ENCODE measurements around the gene EPHB1. TPM values are rescaled to one million over a fixed set of nuclear protein-coding genes. Genes with fewer than 3 reads are reported as not detected.
A peak's percentile ranks its signal among the peaks of the same experiment; 100 is the strongest.

EPHB1 gene
- total RNA-seq, 2 donors from 2014 or later = 1.3 to 3.5 TPM

- H3K4me3 Mint-ChIP-seq = no peak overlapping the region
- H3K36me3 Mint-ChIP-seq (ENCODE audit: low read depth) = no peaks in the 10 kb centered on the region
- ATAC-seq (no peak), DNase-seq (no peak)
- H3K27me3 Mint-ChIP-seq = peaks cover 8% of the 10 kb centered on the region
- no peak overlapping the region for H3K27ac Mint-ChIP-seq
- peaks cover 2% of the 10 kb centered on the region for H3K4me1 Mint-ChIP-seq
- H3K9me3 ChIP-seq (ENCODE audit: control insufficient read depth, low read length, poor library complexity, severe bottlenecking) = no peaks in the 10 kb centered on the region
These were observed 57.1 kb downstream of the EPHB1 start for GRCh38 chr3:134852132-134852531.

- no peak overlapping the region for H3K27ac Mint-ChIP-seq
- peak overlapping the region; percentile 4 for H3K4me3 Mint-ChIP-seq
- H3K9me3 ChIP-seq (ENCODE audit: control insufficient read depth, low read length, poor library complexity, severe bottlenecking) = no peaks in the 10 kb centered on the region
- DNase-seq = no peak
- H3K27me3 Mint-ChIP-seq = peaks cover 8% of the 10 kb centered on the region
- H3K36me3 Mint-ChIP-seq (ENCODE audit: low read depth) = no peaks in the 10 kb centered on the region
- peaks cover 2% of the 10 kb centered on the region for H3K4me1 Mint-ChIP-seq
- peak; percentile 58 for ATAC-seq
These were observed 57.9 kb downstream of the EPHB1 start for GRCh38 chr3:134852893-134853351.

GRCh38 chr3:134854254-134854653 is 59.2 kb downstream of the EPHB1 start:
- no peak overlapping the region for H3K27ac Mint-ChIP-seq

DNA sequence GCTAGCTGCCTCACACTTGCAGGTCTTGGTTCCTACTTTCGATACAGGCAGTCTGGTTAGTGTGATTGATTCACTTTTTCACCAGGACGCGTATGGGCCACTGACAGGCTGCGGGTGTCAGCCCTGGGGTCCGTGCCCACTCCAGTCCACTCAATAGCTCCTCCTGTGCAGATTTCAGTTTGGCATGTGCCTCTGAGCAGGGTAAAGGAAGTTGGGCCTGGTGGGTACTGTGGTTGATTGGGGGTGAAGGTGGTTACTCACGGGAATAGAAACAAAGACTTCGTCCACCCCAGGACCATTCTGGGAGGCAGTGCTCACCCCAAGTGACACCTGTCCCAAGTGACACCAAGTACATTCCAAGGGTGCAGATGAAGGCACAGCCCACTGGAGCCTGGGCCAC is 62.3 kb downstream of the EPHB1 start:
- ATAC-seq (no peak), DNase-seq (no peak)
- Mint-ChIP-seq H3K4me1 (peaks cover 5% of the 10 kb centered on the region), H3K36me3 (ENCODE audit: low read depth) (no peaks in the 10 kb centered on the region), H3K27me3 (peaks cover 8% of the 10 kb centered on the region), H3K4me3 (no peak overlapping the region), H3K27ac (no peak overlapping the region)
- no peaks in the 10 kb centered on the region for H3K9me3 ChIP-seq (ENCODE audit: control insufficient read depth, low read length, poor library complexity, severe bottlenecking)

More at GRCh38 chr3:134854254-134854653, 59.2 kb downstream of the EPHB1 start:
- H3K36me3 Mint-ChIP-seq (ENCODE audit: low read depth) = no peaks in the 10 kb centered on the region
- H3K9me3 ChIP-seq (ENCODE audit: control insufficient read depth, low read length, poor library complexity, severe bottlenecking) = no peaks in the 10 kb centered on the region
- no peak overlapping the region for H3K4me3 Mint-ChIP-seq
- peaks cover 8% of the 10 kb centered on the region for H3K27me3 Mint-ChIP-seq
- DNase-seq = no peak
- ATAC-seq = no peak
- peaks cover 2% of the 10 kb centered on the region for H3K4me1 Mint-ChIP-seq

DNA sequence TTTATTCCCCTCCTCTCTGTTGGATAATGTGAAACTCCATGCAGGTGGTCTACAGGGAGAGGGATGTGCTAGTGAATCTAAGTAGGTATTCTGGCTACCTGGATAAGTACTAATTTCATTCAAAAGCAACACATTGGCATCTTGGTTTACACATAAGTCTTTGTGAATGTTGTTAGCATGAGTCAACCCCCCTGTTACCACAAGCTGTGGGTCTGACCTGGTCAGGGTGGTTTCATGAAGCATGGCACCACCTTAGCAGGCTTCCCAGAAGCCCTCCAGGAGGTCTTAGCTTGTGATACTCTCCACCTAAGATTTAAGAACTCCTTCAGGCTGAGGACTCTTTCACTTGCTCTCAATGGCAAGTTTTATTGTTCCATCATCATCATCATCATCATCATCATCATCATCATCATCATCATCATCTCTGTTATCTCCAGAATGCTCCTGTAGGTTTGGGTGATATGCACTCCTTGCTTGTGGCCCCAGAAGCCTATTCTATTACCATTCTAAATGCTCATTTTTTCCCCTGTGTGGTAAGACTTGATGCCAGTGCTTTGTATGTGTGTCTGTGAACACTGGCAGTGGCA is 62.8 kb downstream of the EPHB1 start:
- Mint-ChIP-seq H3K4me3 (no peak overlapping the region), H3K4me1 (peaks cover 5% of the 10 kb centered on the region), H3K36me3 (ENCODE audit: low read depth) (no peaks in the 10 kb centered on the region), H3K27me3 (peaks cover 8% of the 10 kb centered on the region), H3K27ac (no peak overlapping the region)
- no peak for ATAC-seq
- DNase-seq = no peak
- no peaks in the 10 kb centered on the region for H3K9me3 ChIP-seq (ENCODE audit: control insufficient read depth, low read length, poor library complexity, severe bottlenecking)

- no peak for DNase-seq
- no peak for ATAC-seq
- Mint-ChIP-seq H3K27me3 (peaks cover 8% of the 10 kb centered on the region), H3K36me3 (ENCODE audit: low read depth) (no peaks in the 10 kb centered on the region), H3K4me1 (peaks cover 3% of the 10 kb centered on the region), H3K27ac (no peak overlapping the region), H3K4me3 (no peak overlapping the region)
- H3K9me3 ChIP-seq (ENCODE audit: control insufficient read depth, low read length, poor library complexity, severe bottlenecking) = no peaks in the 10 kb centered on the region
These were observed 63.5 kb downstream of the EPHB1 start for GRCh38 chr3:134858441-134859035.

- no peaks in the 10 kb centered on the region for H3K9me3 ChIP-seq (ENCODE audit: control insufficient read depth, low read length, poor library complexity, severe bottlenecking)
- Mint-ChIP-seq H3K27ac (no peak overlapping the region), H3K4me1 (peaks cover 3% of the 10 kb centered on the region), H3K4me3 (no peak overlapping the region), H3K36me3 (ENCODE audit: low read depth) (no peaks in the 10 kb centered on the region), H3K27me3 (peaks cover 8% of the 10 kb centered on the region)
- DNase-seq (no peak), ATAC-seq (no peak)
These were observed 64.3 kb downstream of the EPHB1 start for GRCh38 chr3:134859341-134859740.

DNA sequence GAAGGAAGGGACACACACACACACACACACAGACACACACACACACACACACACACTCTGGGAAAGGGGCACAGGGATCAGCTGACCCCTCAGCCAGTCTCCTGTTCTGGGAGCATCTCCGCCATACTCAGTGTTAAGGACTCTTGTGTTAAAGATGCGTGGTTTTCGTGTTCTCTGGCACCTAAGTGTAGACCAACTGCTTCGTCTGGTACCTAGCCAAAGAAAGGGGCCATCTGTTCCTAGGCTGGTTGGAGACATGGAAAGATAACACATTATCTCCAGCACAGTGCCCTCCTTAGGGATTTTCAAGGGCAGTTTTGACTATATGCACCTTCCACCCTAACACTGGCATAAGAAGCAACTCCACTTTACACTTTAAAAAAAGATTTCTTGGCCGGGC is 65.1 kb downstream of the EPHB1 start:
- peaks cover 3% of the 10 kb centered on the region for H3K4me1 Mint-ChIP-seq
- DNase-seq = no peak
- no peaks in the 10 kb centered on the region for H3K36me3 Mint-ChIP-seq (ENCODE audit: low read depth)
- H3K4me3 Mint-ChIP-seq = no peak overlapping the region
- no peaks in the 10 kb centered on the region for H3K9me3 ChIP-seq (ENCODE audit: control insufficient read depth, low read length, poor library complexity, severe bottlenecking)
- ATAC-seq = no peak
- peaks cover 8% of the 10 kb centered on the region for H3K27me3 Mint-ChIP-seq
- no peak overlapping the region for H3K27ac Mint-ChIP-seq

DNA sequence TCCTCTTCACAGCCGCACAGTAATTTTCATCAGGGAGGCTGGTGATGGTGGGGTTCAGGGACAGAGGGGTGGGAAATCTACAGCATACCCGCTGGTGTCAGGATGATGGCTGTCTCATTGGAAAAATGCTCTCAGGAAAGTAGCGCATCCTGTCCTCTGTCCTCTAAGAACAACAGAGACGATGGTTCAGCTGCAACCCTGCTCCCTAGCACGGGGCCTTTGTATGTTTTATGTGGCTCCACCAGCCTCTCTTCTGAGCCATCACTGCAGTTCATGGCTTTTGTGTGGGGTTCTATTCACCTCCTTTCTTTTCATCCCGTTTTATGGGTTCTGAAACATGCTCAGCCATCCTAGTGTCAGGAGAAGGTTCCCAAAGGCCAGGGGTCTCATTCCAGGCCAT is 68.9 kb downstream of the EPHB1 start:
- H3K4me3 Mint-ChIP-seq = no peak overlapping the region
- H3K27me3 Mint-ChIP-seq = no peaks in the 10 kb centered on the region
- H3K9me3 ChIP-seq (ENCODE audit: control insufficient read depth, low read length, poor library complexity, severe bottlenecking) = no peaks in the 10 kb centered on the region
- peaks cover 3% of the 10 kb centered on the region for H3K36me3 Mint-ChIP-seq (ENCODE audit: low read depth)
- no peak overlapping the region for H3K27ac Mint-ChIP-seq
- H3K4me1 Mint-ChIP-seq = peaks cover 4% of the 10 kb centered on the region
- no peak for DNase-seq
- no peak for ATAC-seq

DNA sequence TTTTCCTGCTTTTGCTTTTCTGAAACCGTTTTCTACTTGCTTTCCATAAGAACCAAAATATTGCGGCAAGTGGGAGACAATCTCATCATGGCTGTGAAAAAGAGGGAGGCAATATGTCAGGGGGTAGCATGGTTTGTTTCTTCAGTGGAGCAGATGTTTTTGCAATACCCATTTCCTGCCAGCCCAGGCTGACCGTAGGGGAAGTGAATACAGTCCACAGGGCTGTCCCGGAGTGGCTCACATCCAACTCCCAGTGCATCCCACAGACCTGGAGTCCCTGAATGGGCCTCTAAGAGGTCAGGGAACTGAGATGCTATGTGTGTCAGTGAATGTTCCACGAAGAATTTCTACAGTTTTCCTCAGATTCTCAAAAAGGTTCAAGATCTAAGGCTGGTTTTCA is 69.6 kb downstream of the EPHB1 start:
- no peak for ATAC-seq

GRCh38 chr3:134867277-134867676 is 72.2 kb downstream of the EPHB1 start:
- ATAC-seq (no peak), DNase-seq (no peak)
- H3K9me3 ChIP-seq (ENCODE audit: control insufficient read depth, low read length, poor library complexity, severe bottlenecking) = no peaks in the 10 kb centered on the region
- Mint-ChIP-seq H3K27me3 (peaks cover 7% of the 10 kb centered on the region), H3K27ac (no peak overlapping the region), H3K36me3 (ENCODE audit: low read depth) (peaks cover 4% of the 10 kb centered on the region), H3K4me1 (peaks cover 2% of the 10 kb centered on the region), H3K4me3 (no peak overlapping the region)

More for the DNA sequence above, 69.6 kb downstream of the EPHB1 start:
- DNase-seq = no peak
- Mint-ChIP-seq H3K27me3 (no peaks in the 10 kb centered on the region), H3K27ac (no peak overlapping the region), H3K36me3 (ENCODE audit: low read depth) (peaks cover 4% of the 10 kb centered on the region), H3K4me1 (peaks cover 5% of the 10 kb centered on the region), H3K4me3 (no peak overlapping the region)
- H3K9me3 ChIP-seq (ENCODE audit: control insufficient read depth, low read length, poor library complexity, severe bottlenecking) = no peaks in the 10 kb centered on the region

DNA sequence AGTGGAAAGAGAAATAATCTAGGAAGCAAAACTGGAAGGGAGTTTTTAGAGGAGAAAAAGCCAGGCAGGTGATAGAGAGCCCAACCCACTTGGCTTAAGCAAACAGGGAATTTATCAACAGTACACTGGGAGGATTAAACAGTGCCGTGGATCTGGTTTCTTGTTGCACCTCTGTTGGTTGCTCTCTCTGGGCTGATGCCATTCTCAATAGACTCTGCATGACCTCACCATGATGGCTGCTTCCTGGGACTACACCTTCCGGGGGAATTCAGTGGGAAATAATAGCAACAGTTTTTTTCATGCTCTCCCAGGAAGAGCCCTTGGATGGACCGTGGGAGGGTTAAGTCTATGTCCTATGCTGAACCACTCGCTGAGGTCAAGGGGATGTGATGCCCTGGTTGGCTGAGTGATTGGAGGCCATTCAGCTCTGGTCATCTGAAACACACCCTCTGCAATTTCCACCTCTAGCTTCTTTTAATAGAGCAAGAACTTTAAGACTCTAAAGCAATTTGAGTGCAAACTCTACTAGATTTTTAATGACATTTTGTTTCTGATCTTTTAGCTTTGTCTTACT is 74.2 kb downstream of the EPHB1 start:
- H3K9me3 ChIP-seq (ENCODE audit: control insufficient read depth, low read length, poor library complexity, severe bottlenecking) = no peaks in the 10 kb centered on the region
- Mint-ChIP-seq H3K27me3 (peaks cover 8% of the 10 kb centered on the region), H3K4me1 (peaks cover 2% of the 10 kb centered on the region), H3K36me3 (ENCODE audit: low read depth) (peaks cover 4% of the 10 kb centered on the region), H3K4me3 (no peak overlapping the region), H3K27ac (no peak overlapping the region)
- DNase-seq (no peak), ATAC-seq (no peak)

- no peak overlapping the region for H3K4me3 Mint-ChIP-seq
- peaks cover 2% of the 10 kb centered on the region for H3K4me1 Mint-ChIP-seq
- peaks cover 8% of the 10 kb centered on the region for H3K27me3 Mint-ChIP-seq
These were observed 76.8 kb downstream of the EPHB1 start for GRCh38 chr3:134871818-134872217.

More at GRCh38 chr3:134871818-134872217, 76.8 kb downstream of the EPHB1 start:
- Mint-ChIP-seq H3K36me3 (ENCODE audit: low read depth) (peaks cover 3% of the 10 kb centered on the region), H3K27ac (no peak overlapping the region)
- H3K9me3 ChIP-seq (ENCODE audit: control insufficient read depth, low read length, poor library complexity, severe bottlenecking) = no peaks in the 10 kb centered on the region
- ATAC-seq = no peak
- no peak for DNase-seq
